Peyer's patch (tissue), 4 donors: ENCODE data around the gene GGCT.

Experiments
- CTCF ChIP-seq, 6 experiments: fragments of 450-650 bp in 4 of 6; fragments of 200-600 bp in 2 of 6; sonication (generic) in 1 of 6; IDR thresholded peaks; one replicate each; pipeline ENCODE4 v1.5.1; 2017 to 2019; ENCODE audit warnings: antibody characterized with exemption in 6 of 6, mild to moderate bottlenecking in 3 of 6, moderate library complexity in 1 of 6
- POLR2A ChIP-seq, 2 donors: fragments of 450-650 bp; IDR thresholded peaks; one replicate each; pipeline ENCODE4 v1.5.1; 2017; ENCODE audit warnings: antibody characterized with exemption in 2 of 2, mild to moderate bottlenecking in 2 of 2, moderate library complexity in 2 of 2

- no peak for TF ChIP-seq POLR2A (IDR thresholded peaks at IDR 0.05)
- TF ChIP-seq CTCF (IDR thresholded peaks at IDR 0.05), result no peak
These were observed 14.5 kb upstream of the GGCT start for GRCh38 chr7:30519122-30519521.
